Measurements from ENCODE around the gene JTB.
A peak's percentile ranks its signal among the peaks of the same experiment; 100 is the strongest.
"Not testable (repeated sequence)": the region's sequence is repeated elsewhere in the genome, so short reads cannot be mapped to it uniquely, and the experiment has no call there.

JTB gene

GRCh38 chr1:153984123-153984894 is 6.8 kb upstream of the JTB start:
- Mint-ChIP-seq H3K27me3 (ENCODE audit: low read depth) (no peaks in the 10 kb centered on the region), H3K4me1 (peaks cover 19% of the 10 kb centered on the region), H3K4me3 (peak overlapping the region; percentile 91 to 97 (median 96)), H3K9me3 (no peaks in the 10 kb centered on the region), H3K36me3 (ENCODE audit: low read depth) (peaks cover 27% of the 10 kb centered on the region), H3K27ac (peak overlapping the region; percentile 80 to 91 (median 90))
- no peak for TF ChIP-seq CTCF (IDR thresholded peaks at IDR 0.05; ENCODE audit: unreplicated experiment in 3 of 3)

- peaks cover 36% of the 10 kb centered on the region for H3K36me3 Mint-ChIP-seq (ENCODE audit: low read depth)
- H3K9me3 Mint-ChIP-seq; H3K27me3 Mint-ChIP-seq (ENCODE audit: low read depth); H3K27ac Mint-ChIP-seq: not testable (repeated sequence)
- H3K4me3 Mint-ChIP-seq = peak overlapping the region in 1 of 3 experiments; percentile 12
- H3K4me1 Mint-ChIP-seq = peaks cover 34% of the 10 kb centered on the region
Measured at GRCh38 chr1:153981735-153982134, 4.3 kb upstream of the JTB start.

- H3K36me3 Mint-ChIP-seq (ENCODE audit: low read depth) = peaks cover 56% of the 10 kb centered on the region
- not testable (repeated sequence) for H3K9me3 Mint-ChIP-seq; H3K27me3 Mint-ChIP-seq (ENCODE audit: low read depth)
- peak overlapping the region; percentile 90 to 100 (median 99) for H3K4me3 Mint-ChIP-seq
- H3K27ac Mint-ChIP-seq = peak overlapping the region; percentile 45 to 99 (median 97)
- H3K4me1 Mint-ChIP-seq = peaks cover 31% of the 10 kb centered on the region
Measured at GRCh38 chr1:153979091-153979490, 1.6 kb upstream of the JTB start.

GRCh38 chr1:153978274-153978909 is 918 bp upstream of the JTB start:
- no peaks in the 10 kb centered on the region for H3K9me3 Mint-ChIP-seq
- no peaks in the 10 kb centered on the region for H3K27me3 Mint-ChIP-seq (ENCODE audit: low read depth)
- peak overlapping the region; percentile 90 to 100 (median 99) for H3K4me3 Mint-ChIP-seq
- TF ChIP-seq CTCF (IDR thresholded peaks at IDR 0.05; ENCODE audit: unreplicated experiment in 3 of 3) = no peak
- H3K4me1 Mint-ChIP-seq = peaks cover 30% of the 10 kb centered on the region
- H3K36me3 Mint-ChIP-seq (ENCODE audit: low read depth) = peaks cover 57% of the 10 kb centered on the region
- H3K27ac Mint-ChIP-seq = peak overlapping the region; percentile 97 to 99 (median 99)

- no peak for TF ChIP-seq CTCF (IDR thresholded peaks at IDR 0.05; ENCODE audit: unreplicated experiment in 3 of 3)
- H3K9me3 Mint-ChIP-seq = no peaks in the 10 kb centered on the region
- peak overlapping the region; percentile 90 to 99 (median 97) for H3K27ac Mint-ChIP-seq
- peak overlapping the region; percentile 90 to 100 (median 99) for H3K4me3 Mint-ChIP-seq
- H3K4me1 Mint-ChIP-seq = peaks cover 30% of the 10 kb centered on the region
- H3K36me3 Mint-ChIP-seq (ENCODE audit: low read depth) = peaks cover 51% of the 10 kb centered on the region
- no peaks in the 10 kb centered on the region for H3K27me3 Mint-ChIP-seq (ENCODE audit: low read depth)
Measured at GRCh38 chr1:153976819-153977249, 640 bp downstream of the JTB start.

- Mint-ChIP-seq H3K9me3 (no peaks in the 10 kb centered on the region), H3K4me1 (peaks cover 34% of the 10 kb centered on the region), H3K4me3 (peak overlapping the region in 1 of 3 experiments; percentile 45), H3K27me3 (ENCODE audit: low read depth) (no peaks in the 10 kb centered on the region), H3K27ac (no peak overlapping the region), H3K36me3 (ENCODE audit: low read depth) (peaks cover 34% of the 10 kb centered on the region)
- no peak for TF ChIP-seq CTCF (IDR thresholded peaks at IDR 0.05; ENCODE audit: unreplicated experiment in 3 of 3)
Measured at GRCh38 chr1:153973525-153973924, 3.9 kb downstream of the JTB start.
